NCI-H345 treated with DMSO at 0.1 percent for 48 hours (cell line): ENCODE measurements around the gene CWC15.
"Not testable (repeated sequence)": the region's sequence is repeated elsewhere in the genome, so short reads cannot be mapped to it uniquely, and the experiment has no call there.

Experiments
- DNase-seq: peaks from one replicate; lab custom pipeline; 2025; ENCODE audit not compliant: unreplicated experiment; lab: John Stamatoyannopoulos, UW

CWC15 gene

DNA sequence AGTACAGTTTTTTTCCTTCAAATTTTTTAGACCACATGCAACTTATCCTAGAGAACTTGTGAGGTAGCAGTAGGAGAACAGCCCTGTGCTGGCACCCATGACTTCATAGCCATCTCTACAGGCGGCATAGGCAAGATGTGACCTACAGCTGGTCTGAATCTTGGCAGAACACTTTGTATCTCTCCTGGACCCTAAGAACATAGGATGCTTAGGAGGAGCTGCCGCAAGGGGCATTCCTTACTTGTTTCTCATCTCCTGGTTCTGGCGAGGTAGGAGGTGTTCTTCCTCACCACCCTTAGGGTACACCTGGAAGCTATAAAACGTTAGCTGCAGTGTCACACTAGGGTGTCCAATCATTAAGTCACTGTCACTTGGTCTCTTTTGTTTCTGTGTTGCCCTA lies 16.4 kb downstream of the CWC15 start:
- DNase-seq, result no peak

DNA sequence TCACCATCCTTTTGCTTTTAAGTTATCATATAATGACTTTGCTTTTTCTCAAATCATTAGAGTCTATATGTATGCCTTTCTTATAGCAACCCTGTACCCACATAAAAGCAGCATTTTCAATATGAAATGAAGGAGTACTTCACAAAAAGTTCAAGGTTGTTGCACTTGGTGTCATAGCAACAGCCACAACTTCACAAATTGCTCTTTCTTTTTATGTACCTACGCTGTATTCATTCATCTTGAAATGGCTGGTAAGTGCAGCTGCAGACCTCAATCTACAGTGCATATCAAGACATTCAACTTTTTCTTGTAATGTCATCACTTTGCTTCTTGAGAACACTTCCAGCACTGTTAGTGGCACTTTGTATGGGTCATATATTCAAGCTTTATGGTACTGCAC lies 18.6 kb downstream of the CWC15 start:
- DNase-seq, result no peak

DNA sequence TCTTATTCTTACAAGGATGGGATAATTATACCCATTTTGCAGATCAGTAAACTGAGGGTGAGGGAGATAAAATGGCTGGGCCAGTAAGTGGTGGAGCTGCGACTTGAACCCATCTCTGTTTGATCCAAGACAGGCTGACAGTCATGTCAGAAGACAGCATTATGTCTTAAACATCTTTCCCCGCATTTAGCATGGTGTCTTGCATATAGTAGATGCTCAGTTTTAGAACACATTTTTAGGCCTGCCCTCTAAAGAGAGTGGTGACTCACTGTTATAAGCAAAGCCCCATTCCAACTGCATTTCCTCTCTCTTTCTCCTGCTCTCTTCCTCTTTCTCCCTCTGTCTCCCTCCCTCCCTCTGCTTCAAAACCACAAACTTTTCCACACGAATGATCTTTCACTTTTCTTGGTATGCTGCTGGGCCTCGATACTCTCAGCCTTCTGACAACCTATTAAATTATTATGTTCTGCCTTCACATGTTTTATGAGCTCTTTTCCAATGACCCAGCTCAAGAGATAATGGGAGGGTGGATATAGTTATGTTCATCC lies 25.2 kb downstream of the CWC15 start:
- DNase-seq, result no peak

DNA sequence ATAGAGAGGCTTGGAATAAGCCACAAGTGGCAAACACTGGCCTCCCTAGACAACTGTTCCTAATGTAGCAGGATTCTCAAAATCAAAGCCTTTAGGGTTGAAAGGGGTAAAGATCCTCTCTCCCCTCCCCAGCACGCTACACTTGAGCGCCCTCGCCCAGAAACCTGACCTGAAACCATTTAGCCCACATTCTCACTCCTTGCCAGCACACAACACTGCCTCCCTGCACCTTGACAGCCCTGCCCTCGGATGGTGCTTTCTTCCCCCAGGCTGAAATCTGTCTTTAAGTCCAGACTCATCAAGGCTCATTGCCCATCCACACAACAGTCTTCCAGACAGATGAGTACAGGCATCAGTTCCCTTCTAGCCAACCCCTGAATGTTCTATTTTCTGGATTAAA lies 26.5 kb downstream of the CWC15 start:
- DNase-seq, result no peak

DNA sequence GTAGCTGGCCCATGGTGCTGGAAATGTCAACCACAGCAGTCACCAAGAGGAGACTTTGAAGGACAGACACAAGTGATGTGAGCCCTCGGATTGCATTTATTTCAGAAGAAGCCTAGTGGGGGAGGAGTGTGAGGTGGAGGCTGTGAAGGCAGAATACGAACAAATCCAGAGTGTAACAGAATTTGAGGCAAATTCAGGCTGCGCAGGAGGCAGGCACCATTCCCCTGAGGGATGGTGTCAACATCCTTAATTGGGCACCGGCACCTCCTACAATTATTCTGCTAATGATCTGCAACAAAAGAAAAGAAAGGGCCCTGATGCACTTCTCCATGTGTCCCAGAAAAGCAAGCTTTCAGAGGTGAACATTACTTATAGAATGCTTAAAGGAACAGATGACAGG lies 32.2 kb downstream of the CWC15 start:
- DNase-seq, result no peak

DNA sequence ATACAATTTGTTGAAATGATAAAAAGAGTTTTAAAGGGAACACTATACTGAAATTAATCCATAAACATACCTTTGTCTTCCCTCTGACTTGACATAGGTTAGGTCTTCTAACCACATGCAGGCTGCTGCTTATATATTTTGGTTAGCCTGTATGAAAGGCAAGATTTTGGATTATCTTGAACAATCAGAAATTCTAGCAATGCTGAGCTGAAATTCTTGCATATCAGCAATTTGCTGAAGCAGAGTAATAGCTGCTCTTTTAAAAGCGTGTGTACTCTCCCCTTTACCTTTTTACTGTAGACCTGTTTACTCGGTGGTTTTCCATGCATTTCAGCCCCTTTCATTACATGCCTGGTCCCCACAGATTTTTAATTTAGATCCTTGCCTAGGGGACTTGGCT lies 34.0 kb downstream of the CWC15 start:
- no peak for DNase-seq

DNA sequence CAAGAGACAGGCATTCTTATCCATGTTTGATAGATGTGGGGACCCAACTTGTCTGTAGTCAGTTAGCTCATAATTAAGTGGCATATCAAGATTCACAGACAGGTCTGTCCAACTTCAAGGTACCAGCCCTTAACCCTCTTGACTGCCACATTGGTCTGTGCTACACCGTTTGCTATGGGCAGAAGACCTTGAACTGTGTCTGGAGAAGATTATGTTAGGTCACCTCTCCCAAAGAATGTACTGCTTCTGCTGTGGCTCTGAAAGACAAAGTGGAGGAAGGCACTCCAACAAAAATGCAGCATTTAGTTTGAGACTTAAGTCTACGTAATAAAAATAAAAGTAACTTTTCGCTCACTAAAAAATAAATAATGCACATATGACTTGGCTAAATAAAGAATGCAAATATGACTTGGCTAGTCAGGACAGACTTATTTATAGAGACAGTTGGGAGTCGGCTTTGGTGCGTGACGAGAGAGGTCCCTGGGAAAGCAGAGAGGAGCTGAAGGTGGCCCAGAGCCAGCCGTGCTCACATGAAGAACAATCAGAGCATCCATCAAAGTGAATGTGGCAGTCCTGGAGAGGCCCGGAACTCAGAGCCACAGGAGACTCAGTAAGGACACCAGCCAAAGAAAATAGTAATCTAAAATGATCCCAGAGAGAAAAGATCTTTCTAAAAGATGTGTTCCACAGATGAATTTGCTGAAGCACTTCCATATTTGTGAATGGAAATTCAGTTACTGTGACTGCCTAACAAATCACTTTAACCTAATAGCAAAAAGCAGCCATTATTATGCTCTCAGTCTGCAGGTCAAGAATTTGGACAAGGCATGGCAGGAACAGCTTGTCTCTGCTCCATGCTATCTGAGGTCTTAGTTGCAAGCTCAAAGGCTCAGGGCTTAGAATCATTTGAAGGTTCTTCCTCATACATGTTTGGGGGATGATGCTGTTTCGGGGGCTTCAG lies 35.0 kb downstream of the CWC15 start:
- peak; percentile 89 for DNase-seq

DNA sequence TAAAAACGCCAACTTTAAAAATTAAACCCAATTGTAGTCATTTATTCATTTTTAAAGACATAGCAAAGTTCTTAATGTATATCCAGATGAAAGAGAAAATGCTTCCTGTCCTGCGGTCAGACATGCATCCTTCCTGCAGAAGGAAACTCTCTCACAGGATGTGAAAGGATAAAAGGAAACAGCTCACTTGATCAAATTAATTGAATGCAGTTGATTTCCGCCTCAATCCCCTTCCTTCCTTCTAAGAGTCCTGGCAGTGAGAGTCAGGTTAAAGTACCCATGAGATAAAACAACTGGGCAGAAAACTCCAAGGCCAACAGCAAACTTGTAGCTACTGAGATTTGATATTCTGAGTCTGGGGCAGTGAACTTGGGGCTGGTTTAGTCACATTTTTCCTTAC lies 38.5 kb downstream of the CWC15 start:
- DNase-seq, result no peak

DNA sequence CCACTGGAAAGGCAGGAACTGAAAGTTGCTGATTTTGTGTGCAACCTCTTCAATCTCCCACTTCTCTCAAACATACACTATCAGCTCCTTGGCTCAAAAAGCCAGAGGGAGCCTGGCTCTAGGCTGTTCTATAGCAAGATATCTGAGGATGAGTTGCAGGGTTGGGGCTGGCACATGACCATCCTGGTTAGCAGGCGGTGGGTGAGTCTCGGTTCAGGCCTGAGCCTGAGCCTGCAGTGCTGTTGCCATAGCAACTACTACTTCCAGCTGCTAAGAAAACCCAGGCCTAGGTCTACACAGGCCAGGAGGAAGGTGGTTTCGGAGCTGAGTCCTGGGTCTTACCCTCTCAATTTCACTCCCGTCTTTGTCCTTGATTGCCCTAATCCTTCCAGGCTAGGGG lies 39.0 kb downstream of the CWC15 start:
- DNase-seq, result no peak

DNA sequence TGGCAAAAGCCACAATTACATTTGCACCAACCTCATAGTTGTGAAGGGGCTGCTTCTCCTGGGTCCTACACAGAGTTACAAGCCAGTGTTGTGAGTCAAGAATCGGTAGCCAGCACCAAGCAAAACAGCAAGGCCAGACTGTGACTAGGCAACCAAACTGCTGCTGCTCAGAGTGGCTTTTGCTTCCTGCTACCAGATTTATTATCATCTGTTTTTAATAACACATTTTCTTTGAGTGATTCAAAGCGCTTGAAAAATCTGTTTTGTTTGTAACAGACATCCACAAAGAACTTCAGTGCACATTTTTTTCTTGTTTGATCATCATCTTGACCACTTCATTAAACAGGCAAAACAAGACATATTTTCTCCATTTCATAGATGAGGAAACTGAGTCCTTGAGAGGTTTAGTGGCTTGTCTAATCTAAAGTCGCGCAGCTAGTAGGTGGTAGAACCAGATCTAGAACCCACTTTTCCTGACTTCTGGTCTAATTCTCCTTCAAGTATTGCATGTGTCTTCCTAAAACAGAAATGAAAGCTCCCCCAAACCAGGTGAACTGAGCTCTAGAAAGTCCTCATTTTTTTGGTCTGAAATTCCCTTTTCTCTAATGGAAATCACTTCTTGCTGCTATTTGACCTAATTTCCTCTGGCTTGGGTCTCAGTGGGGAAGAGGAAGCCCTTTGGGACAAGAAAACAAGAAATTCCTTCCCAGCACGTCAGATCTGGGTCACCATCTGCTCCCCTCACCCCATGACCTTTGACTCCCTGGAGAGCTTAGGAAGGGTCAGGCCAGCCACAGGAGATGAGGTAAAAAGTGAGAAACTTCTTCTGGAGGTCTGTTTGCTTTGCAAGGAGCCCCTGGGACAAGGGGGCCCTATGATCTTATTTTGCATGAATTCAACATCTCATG lies 39.9 kb downstream of the CWC15 start:
- DNase-seq, result no peak

DNA sequence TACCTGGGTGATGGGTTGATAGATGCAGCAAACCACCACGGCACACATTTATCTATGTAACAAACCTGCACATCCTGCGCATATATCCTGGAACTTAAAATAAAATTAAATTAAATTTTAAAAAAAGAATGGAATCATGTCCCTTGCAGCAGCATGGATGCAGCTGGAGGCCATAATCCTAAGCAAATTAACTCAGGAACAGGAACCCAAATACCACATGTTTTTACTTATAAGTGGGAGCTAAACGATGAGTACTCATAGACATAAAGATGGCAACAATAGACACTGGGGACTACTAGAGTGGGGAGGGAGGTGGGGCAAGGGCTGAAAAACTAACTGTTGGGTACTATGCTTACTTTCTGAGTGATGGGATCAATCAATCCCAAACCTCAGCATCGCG lies 40.9 kb downstream of the CWC15 start:
- no peak for DNase-seq

DNA sequence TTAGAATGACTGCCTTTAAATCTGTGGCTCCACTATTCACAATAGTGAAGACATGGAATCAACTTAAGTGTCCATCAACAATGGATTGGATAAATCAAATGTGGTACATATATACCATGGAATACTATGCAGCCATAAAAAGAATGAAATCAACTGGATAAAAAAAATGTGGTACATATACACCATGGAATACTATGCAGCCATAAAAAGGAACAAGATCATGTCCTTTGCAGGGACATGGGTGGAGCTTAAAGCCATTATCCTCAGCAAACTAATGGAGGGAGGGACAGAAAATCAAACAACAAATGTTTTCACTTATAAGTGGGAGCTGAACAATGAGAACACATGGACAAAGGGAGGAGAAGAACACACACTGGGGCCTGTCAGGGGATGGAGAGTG lies 41.3 kb downstream of the CWC15 start:
- DNase-seq, result not testable (repeated sequence)

DNA sequence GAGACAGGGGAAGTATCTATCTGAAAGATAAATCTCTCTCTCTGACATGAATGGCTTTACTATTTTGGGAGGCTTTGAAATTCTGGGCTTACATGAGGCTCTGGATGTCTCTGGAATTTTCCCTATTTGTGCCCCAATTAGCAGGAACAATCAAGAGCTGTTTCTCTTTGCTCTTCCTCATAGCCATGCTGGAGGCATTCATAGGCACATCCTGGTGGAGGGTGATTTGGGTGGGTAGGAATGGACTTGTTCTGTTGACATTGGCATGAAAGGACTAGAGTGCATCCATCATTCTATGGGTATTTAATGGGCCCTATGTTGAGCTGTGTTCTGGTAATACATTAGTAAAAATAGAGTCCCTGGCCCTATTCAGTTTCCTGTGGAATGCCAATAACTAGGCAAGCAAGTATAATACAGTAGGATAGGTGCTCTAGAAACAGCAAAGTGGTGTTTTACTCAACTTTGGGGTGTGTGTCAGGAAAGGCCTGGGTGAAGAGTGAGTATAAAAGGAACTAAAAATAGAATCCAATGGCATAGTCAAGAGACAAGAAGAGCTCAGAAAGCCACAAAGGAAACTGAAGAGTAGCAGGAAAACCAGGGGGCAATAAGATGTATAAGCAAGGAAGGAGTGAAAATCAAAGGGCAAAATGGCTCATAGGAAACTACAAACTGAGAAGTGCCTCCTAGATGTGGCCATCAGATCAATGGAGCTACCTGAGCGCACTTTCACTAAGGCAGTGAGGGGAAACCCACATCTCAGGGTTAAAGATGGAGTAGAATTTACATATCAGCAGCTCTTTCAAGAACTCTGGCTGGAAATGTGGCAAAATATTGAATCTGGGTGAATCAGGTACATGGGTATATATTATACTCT lies 45.0 kb downstream of the CWC15 start:
- DNase-seq, result no peak

DNA sequence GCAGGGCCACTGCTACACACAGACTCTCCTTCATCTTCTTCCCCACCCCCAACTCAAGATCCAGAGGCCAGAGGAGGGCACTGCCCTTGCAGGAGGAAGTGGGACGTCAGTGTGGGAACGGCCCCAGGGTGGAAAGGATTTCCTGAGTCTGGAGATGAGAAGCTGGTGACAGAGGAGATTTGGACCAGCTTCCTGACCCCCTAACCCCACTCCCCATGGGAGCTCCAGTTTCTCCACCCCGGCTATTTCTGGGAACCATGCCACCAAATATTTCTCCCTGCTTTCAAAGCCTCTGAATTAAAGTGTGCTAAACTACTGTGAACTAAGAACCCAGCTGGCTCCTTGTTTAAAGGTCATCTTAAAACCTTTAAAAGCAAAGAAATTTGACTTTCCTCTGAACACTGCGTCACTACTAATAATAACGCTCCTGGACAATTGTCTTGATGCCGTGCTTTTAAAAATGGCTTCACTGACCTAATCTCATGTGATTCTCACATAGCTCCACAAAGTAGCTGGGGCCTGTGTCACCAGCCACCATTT lies 46.6 kb downstream of the CWC15 start:
- DNase-seq, result no peak

DNA sequence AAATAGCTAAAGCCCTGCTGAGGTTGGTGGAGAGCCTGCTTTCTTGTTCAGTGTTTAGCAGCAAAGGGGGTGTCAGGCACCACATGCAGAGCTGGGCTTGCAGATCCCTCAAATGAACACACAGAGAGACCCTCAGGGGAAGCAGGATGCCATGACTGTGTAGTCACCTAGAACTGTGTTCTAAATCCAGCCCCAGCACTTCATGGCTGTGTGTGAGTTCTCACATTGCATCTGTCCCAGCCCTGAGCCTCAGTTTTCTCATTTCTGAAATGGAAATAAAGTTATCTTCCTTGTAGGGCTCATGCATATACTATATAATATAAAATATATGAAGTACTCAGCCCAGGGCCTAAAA lies 47.1 kb downstream of the CWC15 start:
- DNase-seq, result no peak

DNA sequence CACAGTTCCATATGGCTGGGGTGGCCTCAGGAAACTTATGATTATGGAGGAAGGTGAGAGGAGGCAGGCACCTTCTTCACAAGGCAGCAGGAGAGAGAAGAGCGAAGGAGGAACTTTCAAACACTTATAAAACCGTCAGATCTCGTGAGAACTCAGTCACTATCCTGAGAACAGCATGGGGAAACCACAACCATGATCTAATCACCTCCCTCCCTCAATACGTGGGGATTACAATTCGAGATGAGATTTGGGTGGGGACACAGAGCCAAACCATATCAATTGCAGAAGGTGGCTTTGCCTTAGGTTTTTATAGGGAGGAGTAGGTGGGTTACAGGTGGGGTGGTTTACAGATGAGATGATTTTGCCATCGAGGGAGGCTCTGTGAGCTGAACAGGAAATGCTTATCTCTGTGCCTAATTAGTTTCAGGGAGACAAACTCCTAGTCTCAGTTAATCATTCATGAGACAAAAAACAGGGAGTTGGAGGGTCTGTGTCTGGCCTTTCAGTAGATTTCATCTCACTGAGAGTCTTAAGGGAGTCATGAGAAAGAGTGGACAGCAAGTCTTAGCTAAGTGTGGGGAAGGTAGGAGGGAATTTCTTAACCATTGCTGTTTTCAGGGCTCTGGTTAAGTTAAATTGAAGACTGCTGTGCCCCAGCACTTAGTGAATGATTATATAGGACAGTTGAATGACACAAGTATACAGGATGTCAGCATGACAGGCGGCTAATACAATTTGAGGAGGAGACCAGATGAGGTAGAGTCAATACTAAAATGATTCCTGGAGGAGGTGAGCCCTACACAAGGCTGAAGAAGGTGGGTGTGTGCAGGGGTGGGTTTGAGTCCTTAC lies 47.7 kb downstream of the CWC15 start:
- DNase-seq, result no peak

DNA sequence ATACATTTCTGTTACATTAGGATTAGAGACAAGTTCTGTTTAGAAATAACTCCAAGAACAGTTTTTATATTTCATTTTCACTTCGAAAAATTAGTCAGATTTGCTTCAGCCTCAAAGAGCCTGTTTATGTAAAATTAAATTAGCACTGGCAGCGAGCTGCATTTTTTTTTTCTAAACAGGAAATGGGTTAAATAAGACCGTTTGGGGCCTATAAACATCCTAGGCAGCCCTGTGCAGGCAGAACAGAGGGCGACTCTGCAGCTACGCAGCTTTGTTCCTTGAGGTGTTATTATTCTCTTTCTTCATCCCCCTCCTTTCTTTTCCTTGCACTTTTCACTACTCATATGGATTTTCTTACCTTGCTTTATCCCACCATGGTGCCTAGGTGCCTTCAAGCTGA lies 48.7 kb downstream of the CWC15 start:
- no peak for DNase-seq

DNA sequence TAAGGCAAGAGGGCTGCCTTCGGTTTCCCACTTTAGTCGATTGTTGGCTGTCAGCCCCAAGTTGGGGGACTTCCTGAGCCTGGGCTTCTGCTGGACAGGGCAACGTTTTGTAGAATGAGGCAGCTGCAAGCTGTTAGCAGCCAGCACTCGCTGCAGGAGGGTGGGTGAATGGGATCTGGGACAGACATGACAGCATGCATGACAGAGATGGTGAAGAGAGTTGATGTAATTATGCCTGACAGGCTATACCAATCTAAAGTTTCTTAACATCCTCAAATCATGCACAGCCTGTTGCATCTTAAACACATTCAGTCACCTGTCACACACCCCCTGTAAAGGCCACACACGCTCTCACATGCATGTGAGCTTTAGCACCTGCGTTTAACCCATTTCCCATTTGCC lies 49.2 kb downstream of the CWC15 start:
- no peak for DNase-seq

DNA sequence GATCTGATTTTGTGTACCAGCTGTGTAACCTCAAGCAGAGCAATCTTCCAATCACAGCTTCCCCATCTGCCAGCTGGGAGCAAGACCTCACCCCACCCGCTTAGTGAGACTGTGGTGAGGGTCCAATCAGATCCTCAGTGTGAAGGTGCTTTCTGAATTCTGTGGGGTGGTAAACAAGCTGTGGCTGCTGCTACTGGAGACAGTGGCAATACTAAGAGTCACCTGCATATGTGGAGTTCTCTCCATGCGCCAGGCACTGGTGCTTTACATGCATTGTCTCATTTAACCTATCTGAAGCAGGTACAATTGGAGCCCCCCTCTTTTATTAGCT lies 50.4 kb downstream of the CWC15 start:
- no peak for DNase-seq
